GM12875 (cell line): ENCODE results near the gene CRYGA.
"Not testable (repeated sequence)": the region's sequence is repeated elsewhere in the genome, so short reads cannot be mapped to it uniquely, and the experiment has no call there.

Experiments
- H3K4me3 ChIP-seq: one replicate; pipeline ENCODE4 v1.5.1; 2011; ENCODE audit warnings: low read depth, low read length, control low read depth
- TF ChIP-seq, protein P1 (sequence below): IDR thresholded peaks from 2 replicates; pipeline ENCODE4 v1.5.1; 2011; ENCODE audit warnings: low read depth, mild to moderate bottlenecking, control low read depth, inconsistent platforms, low read length, moderate library complexity, borderline replicate concordance; ENCODE audit not compliant: insufficient read depth

Gene CRYGA

GRCh38 chr2:208147008-208147407 is 16.4 kb downstream of the CRYGA start:
- TF ChIP-seq, protein P1, sequence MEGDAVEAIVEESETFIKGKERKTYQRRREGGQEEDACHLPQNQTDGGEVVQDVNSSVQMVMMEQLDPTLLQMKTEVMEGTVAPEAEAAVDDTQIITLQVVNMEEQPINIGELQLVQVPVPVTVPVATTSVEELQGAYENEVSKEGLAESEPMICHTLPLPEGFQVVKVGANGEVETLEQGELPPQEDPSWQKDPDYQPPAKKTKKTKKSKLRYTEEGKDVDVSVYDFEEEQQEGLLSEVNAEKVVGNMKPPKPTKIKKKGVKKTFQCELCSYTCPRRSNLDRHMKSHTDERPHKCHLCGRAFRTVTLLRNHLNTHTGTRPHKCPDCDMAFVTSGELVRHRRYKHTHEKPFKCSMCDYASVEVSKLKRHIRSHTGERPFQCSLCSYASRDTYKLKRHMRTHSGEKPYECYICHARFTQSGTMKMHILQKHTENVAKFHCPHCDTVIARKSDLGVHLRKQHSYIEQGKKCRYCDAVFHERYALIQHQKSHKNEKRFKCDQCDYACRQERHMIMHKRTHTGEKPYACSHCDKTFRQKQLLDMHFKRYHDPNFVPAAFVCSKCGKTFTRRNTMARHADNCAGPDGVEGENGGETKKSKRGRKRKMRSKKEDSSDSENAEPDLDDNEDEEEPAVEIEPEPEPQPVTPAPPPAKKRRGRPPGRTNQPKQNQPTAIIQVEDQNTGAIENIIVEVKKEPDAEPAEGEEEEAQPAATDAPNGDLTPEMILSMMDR: no peak
- no peak overlapping the region for H3K4me3 ChIP-seq

DNA sequence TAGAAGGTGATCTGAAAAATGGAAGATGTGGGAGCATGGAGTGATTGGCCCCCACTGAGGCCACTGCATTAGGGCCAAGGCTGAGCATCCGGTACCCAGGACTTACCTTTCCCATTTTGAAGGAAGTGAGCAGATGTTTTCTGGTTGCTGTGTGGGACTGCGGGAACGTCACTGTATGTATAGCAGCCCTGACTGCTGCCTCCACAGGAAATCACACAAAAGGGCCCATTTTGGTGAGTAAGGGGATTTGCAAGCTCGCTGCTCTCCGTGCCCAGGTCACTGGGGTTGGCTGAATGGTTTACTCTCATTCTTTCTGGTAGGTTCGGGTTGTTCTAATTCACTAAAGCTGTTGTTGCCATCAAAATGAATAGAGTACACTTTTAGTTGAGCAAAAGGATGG is 17.4 kb downstream of the CRYGA start, which contains the start of gene CRYGB:
Gene CRYGB, minus strand, starts transcription at position 153 of the 400 bp plus-strand sequence. Its CDS starts 38 bp downstream, at position 115.
- TF ChIP-seq, protein P1: no peak
- H3K4me3 ChIP-seq: no peak within 1 kb of the TSS

GRCh38 chr2:208142925-208143799 is 20.2 kb downstream of the CRYGA start:
- no peak overlapping the region for H3K4me3 ChIP-seq
- TF ChIP-seq, protein P1: no peak

GRCh38 chr2:208142240-208142924 is 21.0 kb downstream of the CRYGA start:
- no peak overlapping the region for H3K4me3 ChIP-seq
- TF ChIP-seq, protein P1: no peak

DNA sequence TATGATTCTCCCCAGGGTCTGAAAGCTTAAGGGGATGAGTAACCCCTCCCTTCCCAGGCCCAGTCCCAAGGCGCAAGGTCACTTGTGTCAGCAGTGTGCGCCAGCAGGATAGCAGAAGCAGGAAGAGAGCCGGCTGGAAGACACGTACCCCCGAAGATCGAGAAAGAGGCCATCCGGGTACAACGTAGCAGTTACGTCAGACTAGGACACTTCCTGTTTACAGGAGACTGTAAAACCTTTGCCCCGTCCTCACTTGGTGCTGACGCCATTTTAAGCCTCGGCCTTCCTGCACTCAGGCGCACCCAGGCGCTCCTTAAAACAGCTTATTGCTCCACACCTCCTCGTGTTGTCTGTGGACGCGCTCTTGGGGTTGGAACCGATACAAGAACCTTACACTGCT is 23.9 kb downstream of the CRYGA start:
- TF ChIP-seq, protein P1: no peak
- no peak overlapping the region for H3K4me3 ChIP-seq

DNA sequence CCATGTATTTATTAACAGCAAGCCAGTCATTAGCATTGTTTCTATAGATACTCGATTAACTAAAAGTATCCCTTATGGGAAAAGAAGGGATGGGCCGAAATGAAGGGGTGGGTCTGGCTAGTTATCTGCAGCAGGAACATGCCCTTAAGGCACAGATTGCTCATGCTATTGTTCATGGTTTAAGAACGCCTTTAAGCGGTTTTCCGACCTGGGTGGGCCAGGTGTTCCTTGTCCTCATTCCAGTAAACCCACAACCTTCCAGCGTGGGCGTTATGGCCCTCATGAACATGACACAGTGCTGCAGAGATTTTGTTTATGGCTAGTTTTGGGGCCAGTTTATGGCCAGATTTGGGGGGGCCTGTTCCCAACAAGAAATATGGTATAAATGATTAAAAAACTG is 25.1 kb downstream of the CRYGA start:
- not testable (repeated sequence) for H3K4me3 ChIP-seq

DNA sequence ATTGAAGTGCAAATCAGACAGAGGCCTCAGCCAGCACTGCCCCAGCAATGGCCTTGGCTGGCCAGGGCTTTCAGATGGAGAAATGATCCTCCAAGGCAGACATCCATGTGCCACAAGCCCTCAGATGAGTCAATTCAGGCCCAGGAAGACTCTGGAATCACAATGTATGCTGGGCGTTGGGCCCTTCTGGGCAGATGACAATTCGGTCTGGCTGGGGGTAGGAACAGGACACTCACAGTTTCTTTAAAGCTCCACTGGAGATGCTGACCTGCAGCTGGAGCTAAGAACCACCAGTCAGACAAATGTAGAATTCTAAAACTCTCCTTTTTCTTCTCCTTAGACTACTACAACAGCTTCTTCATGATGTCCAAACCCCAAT is 26.7 kb downstream of the CRYGA start:
- no peak overlapping the region for H3K4me3 ChIP-seq
- TF ChIP-seq, protein P1: no peak
